H1 (cell line): ENCODE data around the gene WDSUB1. TPM values are rescaled to one million over a fixed set of nuclear protein-coding genes. Genes with fewer than 3 reads are reported as not detected.
A peak's percentile ranks its signal among the peaks of the same experiment; 100 is the strongest.

ENCODE experiments used
- ASH2L ChIP-seq: fragments of 200-600, 300-600 bp; sonication (generic); IDR thresholded peaks from one replicate; pipeline ENCODE4 v1.7.1; 2017; ENCODE audit warnings: low read length
- ATF3 ChIP-seq: IDR thresholded peaks from 2 replicates; pipeline ENCODE4 v1.6.1; 2011; ENCODE audit warnings: low read depth, mild to moderate bottlenecking, low read length; ENCODE audit not compliant: insufficient read depth
- BACH1 ChIP-seq: IDR thresholded peaks from 2 replicates; pipeline ENCODE4 v1.6.1; 2012; ENCODE audit warnings: low read length, improper control_type of control experiment
- BCL11A ChIP-seq, 2 experiments: IDR thresholded peaks; one replicate each; pipeline ENCODE4 v1.6.1; 2011; ENCODE audit warnings: low read depth in 2 of 2, low read length in 2 of 2, mild to moderate bottlenecking in 2 of 2
- CBX8 ChIP-seq: fragments of 300-800, 300-1000 bp; sonication (generic); IDR thresholded peaks from 2 replicates; pipeline ENCODE4 v1.7.1; 2016; ENCODE audit warnings: low read depth, low read length, borderline replicate concordance
- CEBPB ChIP-seq: IDR thresholded peaks from 2 replicates; pipeline ENCODE4 v1.6.1; 2012; ENCODE audit warnings: low read depth, low read length
- CHD1 ChIP-seq: IDR thresholded peaks from 2 replicates; pipeline ENCODE4 v1.6.1; 2012; ENCODE audit warnings: low read depth, low read length, improper control_type of control experiment
- CHD2 ChIP-seq: IDR thresholded peaks from 2 replicates; pipeline ENCODE4 v1.6.1; 2012; ENCODE audit warnings: low read length, improper control_type of control experiment
- FOSL1 ChIP-seq: IDR thresholded peaks from 2 replicates; pipeline ENCODE4 v1.6.1; 2011; ENCODE audit warnings: mild to moderate bottlenecking, low read depth, low read length, moderate library complexity; ENCODE audit not compliant: insufficient read depth
- GABPA ChIP-seq: IDR thresholded peaks from 2 replicates; pipeline ENCODE4 v1.6.1; 2011; ENCODE audit warnings: mild to moderate bottlenecking, low read length, moderate library complexity, borderline replicate concordance; ENCODE audit not compliant: insufficient read depth
- GTF2F1 ChIP-seq: IDR thresholded peaks from 2 replicates; pipeline ENCODE4 v1.6.1; 2012; ENCODE audit warnings: low read depth, low read length, improper control_type of control experiment, borderline replicate concordance
- MAFK ChIP-seq: IDR thresholded peaks from 2 replicates; pipeline ENCODE4 v1.6.1; 2012; ENCODE audit warnings: low read depth, mild to moderate bottlenecking, improper control_type of control experiment, low read length
- POU5F1 ChIP-seq: IDR thresholded peaks from 2 replicates; pipeline ENCODE4 v1.6.1; 2011; ENCODE audit warnings: low read depth, mild to moderate bottlenecking, low read length, moderate library complexity
- SIX5 ChIP-seq: IDR thresholded peaks from 2 replicates; pipeline ENCODE4 v1.6.1; 2011; ENCODE audit warnings: mild to moderate bottlenecking, low read depth, low read length
- SP2 ChIP-seq: IDR thresholded peaks from 2 replicates; pipeline ENCODE4 v1.6.1; 2012; ENCODE audit warnings: mild to moderate bottlenecking, low read length, inconsistent platforms
- SRF ChIP-seq: IDR thresholded peaks from 2 replicates; pipeline ENCODE4 v1.6.1; 2011; ENCODE audit warnings: mild to moderate bottlenecking, low read depth, low read length, moderate library complexity
- TBP ChIP-seq: IDR thresholded peaks from 2 replicates; pipeline ENCODE4 v1.6.1; 2011; ENCODE audit warnings: low read depth, low read length, improper control_type of control experiment
- YY1 ChIP-seq: IDR thresholded peaks from 2 replicates; pipeline ENCODE4 v1.6.1; 2011; ENCODE audit warnings: low read depth, mild to moderate bottlenecking, low read length
- ZNF274 ChIP-seq: IDR thresholded peaks from 2 replicates; pipeline ENCODE4 v1.7.0; 2012; ENCODE audit warnings: low read length, borderline replicate concordance; ENCODE audit errors: extremely low read depth
- polyA plus RNA-seq, 7 experiments: library from polyadenylated mRNA; depleted of rRNA in 3 of 7; stranded (reverse) in 5 of 7; unstranded in 2 of 7; fragments of >200 nt in 5 of 7; fragments of 200-250 nt in 2 of 7; gene quantifications; 1 replicate in 5 of 7; 2 replicates in 1 of 7; 4 replicates in 1 of 7; pipeline versions ENCODE4 v1.2.1 to v1.2.3, GENCODE V29; 2011 to 2013; ENCODE audit warnings: missing spikeins in 2 of 7, mixed read lengths in 2 of 7
- total RNA-seq: library from RNA; stranded (reverse); fragmentation: NEBNext Ultra II Directional; extraction: Animal tissue kit (Norgen Biotek cat#: 25700); gene quantifications from 2 replicates; pipeline ENCODE4 v1.2.1, GENCODE V29; 2021
- TF ChIP-seq, protein P1 (sequence below): IDR thresholded peaks from 2 replicates; pipeline ENCODE4 v1.6.1; 2012; ENCODE audit warnings: low read length, inconsistent platforms

Gene WDSUB1
- total and polyA plus RNA-seq, 2 of the 8 experiments (the other 6 are each of a cell fraction or from before 2014, with no cell fraction given): 5.5 to 8.0 TPM

DNA sequence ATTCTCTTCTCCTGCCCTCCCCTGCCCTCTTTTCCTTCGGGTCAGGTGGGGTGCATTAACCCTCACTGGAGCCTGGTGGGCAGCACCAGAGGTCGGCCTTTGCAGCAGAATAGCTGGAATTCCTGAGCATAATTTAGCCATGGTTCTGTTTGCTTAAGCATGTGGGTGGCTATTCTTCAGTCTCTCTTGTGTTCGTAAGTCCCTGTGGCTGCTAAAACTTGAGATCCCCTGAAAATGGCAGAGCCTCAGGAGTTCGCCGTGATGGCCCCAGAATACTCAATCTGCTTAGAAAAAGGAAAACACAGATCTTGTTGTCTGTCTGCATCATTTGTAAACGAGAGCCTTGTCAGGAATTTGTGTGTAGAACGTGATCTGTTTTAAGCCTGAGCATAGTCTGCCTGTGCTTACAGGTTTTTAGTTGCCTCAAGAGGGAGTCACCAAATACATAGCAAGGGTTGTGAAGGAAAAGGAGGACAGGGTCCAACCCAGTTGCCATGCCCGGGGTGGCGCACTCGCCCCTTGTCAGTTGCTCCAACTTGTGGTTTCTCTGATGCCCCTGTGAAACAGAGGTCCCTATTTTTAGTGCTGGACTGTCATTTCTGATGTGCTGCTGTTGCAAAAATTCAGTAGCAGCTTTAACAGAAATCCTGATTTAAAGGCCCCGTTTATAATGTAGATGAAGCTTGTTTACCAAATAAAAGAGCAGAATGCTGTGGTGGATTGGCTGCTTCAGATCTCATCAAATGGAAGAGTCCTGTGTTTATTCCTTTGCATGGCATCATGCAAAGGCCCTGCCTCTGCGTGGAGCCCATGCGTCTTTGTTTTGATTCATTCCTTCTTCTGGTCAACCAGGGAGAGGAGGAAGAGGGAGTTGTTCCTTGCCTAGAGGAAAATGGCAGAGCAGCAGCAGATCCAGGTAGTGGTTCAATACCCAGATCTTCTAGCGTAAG lies 74.8 kb downstream of the WDSUB1 start (continued):
- TF ChIP-seq, protein P1, sequence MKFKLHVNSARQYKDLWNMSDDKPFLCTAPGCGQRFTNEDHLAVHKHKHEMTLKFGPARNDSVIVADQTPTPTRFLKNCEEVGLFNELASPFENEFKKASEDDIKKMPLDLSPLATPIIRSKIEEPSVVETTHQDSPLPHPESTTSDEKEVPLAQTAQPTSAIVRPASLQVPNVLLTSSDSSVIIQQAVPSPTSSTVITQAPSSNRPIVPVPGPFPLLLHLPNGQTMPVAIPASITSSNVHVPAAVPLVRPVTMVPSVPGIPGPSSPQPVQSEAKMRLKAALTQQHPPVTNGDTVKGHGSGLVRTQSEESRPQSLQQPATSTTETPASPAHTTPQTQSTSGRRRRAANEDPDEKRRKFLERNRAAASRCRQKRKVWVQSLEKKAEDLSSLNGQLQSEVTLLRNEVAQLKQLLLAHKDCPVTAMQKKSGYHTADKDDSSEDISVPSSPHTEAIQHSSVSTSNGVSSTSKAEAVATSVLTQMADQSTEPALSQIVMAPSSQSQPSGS: no peak
- TF ChIP-seq GTF2F1: no peak
- no peak for TF ChIP-seq ZNF274
- no peak for TF ChIP-seq TBP
- peak; percentile 71; the same call in 1 of the 2 replicates for TF ChIP-seq YY1
- TF ChIP-seq GABPA: no peak
- TF ChIP-seq POU5F1: 0 out of 2 replicates have a peak, but pooled peaks have one; percentile 37
- no peak for TF ChIP-seq SRF
- TF ChIP-seq CEBPB: no peak
- no peak for TF ChIP-seq SIX5
- no peak for TF ChIP-seq MAFK
- TF ChIP-seq ATF3: no peak
- TF ChIP-seq CHD1: no peak
- TF ChIP-seq FOSL1: no peak
- no peak for TF ChIP-seq SP2
- peak; percentile 85 for TF ChIP-seq ASH2L
- TF ChIP-seq CHD2: no peak
- no peak for TF ChIP-seq BCL11A (IDR thresholded peaks at IDR 0.05; ENCODE audit: low read depth in 2 of 2, low read length in 2 of 2)
- TF ChIP-seq BACH1: no peak
- no peak for TF ChIP-seq CBX8
